Subcutaneous adipose tissue (tissue), 4 donors: Measurements from ENCODE around the gene MIS18A. TPM values are rescaled to one million over a fixed set of nuclear protein-coding genes. Genes with fewer than 3 reads are reported as not detected.

ENCODE experiments used
- total RNA-seq, 4 donors: library from RNA; depleted of rRNA; stranded (reverse); fragments of >200 nt; gene quantifications; one replicate each; pipeline ENCODE4 v1.1.0, GENCODE V29; 2016
- TF ChIP-seq, protein P1 (sequence below): fragments of 450-650 bp; IDR thresholded peaks from one replicate; pipeline ENCODE4 v1.5.1; 2016; ENCODE audit warnings: low read depth, mild to moderate bottlenecking, control low read depth, antibody characterized with exemption, moderate library complexity

The MIS18A gene
- total RNA-seq, 4 donors from 2014 or later, result 3.9 to 8.1 (median 4.9) TPM

DNA sequence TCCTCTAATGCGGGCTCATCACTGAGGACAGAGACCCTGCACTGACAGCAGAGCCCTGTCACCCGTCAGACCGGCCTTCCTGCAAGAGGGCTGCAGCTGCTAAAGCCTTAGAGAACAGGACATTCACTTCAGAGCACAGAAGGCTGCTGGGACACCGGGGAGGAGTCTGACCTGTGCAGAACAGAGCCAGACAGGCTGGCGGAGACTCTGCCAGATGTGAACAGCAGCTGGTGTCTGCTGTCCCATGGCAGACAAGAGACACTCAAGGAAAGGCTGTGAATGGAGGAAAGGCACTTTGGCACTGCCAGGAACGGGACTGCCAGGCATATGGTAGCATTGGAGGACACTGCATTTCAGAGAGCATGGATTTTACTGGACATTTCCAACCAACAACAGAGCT is 41.2 kb upstream of the MIS18A start:
- TF ChIP-seq, protein P1, sequence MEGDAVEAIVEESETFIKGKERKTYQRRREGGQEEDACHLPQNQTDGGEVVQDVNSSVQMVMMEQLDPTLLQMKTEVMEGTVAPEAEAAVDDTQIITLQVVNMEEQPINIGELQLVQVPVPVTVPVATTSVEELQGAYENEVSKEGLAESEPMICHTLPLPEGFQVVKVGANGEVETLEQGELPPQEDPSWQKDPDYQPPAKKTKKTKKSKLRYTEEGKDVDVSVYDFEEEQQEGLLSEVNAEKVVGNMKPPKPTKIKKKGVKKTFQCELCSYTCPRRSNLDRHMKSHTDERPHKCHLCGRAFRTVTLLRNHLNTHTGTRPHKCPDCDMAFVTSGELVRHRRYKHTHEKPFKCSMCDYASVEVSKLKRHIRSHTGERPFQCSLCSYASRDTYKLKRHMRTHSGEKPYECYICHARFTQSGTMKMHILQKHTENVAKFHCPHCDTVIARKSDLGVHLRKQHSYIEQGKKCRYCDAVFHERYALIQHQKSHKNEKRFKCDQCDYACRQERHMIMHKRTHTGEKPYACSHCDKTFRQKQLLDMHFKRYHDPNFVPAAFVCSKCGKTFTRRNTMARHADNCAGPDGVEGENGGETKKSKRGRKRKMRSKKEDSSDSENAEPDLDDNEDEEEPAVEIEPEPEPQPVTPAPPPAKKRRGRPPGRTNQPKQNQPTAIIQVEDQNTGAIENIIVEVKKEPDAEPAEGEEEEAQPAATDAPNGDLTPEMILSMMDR, result no peak

DNA sequence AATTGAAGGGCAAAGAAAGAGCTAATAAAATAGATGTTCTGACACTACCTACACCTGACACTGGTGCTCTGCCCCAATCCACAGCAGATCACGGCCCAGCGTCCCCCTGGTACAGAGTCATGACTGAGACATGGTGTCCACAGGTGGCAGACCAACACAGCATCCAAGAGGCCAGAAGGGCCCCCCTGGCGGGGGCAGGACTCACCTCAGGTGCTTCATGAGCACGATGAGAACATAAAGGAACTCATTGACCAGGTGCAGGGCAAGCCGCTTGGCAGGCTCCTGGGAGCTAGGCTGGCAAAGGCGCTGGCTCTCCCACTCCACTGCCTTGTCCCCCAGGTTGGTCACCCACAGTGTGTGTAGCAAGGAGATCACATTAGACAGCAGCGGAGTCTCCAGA is 40.2 kb upstream of the MIS18A start:
- TF ChIP-seq, protein P1, result no peak

DNA sequence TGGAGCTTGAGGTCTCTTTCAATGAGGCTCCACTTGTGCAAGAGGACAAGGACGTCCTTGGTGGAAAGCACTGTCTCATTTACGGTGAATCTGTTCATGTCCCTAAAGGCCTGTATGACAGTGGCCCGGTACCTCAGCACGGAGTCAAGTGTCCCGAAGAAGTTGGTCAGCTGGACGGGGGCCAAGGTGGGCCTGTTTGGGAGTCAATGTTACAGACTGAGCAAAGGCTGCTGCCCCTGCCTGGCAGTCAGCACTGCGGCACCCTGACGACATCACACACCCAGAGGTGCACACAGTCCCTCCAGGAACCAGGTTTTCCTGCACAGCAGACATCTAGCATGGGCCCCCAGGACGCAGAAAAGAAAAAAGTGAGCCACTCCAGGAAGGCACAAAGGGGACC is 38.9 kb upstream of the MIS18A start:
- TF ChIP-seq, protein P1, result no peak

DNA sequence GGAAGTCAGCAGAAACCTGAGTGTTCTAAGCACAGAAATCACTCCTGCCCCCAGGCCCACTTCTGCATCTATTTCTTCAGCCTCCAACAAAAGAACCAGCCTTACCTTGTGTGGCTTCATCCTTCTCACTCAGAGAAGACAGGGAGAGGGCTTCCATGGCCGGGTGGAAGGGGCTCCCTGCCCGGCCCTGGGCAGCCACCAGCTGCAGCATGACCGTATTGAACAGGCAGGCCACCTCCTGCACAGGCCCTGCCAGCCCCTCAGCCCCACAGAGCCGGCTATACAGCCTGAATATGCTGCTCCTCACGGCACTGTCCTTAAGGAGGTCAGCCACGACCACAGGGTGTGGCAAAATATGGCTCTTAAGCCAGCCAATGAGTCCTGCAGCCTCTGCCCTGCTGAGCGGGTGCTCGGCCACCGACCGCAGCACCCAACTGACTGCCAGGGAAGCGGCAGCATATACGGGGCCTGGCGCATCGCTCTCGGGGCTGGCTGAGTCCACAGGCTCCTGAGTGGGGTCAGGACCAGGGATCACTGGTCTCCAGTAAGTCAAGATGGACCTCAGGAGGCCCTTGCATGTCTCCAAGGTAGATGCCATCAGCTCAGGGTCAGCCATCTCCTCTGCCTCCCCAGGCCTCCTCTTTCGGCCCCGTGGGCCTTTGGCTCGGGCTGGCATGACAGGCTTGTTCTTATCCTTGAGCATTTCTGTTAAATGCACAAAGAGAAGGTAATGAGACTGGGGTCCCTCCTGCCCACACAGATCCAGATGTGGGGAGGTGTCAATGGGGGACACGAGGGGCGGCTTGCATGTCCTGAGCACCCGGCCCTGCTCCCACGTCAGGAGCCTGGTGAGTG is 37.7 kb upstream of the MIS18A start:
- TF ChIP-seq, protein P1, result no peak

DNA sequence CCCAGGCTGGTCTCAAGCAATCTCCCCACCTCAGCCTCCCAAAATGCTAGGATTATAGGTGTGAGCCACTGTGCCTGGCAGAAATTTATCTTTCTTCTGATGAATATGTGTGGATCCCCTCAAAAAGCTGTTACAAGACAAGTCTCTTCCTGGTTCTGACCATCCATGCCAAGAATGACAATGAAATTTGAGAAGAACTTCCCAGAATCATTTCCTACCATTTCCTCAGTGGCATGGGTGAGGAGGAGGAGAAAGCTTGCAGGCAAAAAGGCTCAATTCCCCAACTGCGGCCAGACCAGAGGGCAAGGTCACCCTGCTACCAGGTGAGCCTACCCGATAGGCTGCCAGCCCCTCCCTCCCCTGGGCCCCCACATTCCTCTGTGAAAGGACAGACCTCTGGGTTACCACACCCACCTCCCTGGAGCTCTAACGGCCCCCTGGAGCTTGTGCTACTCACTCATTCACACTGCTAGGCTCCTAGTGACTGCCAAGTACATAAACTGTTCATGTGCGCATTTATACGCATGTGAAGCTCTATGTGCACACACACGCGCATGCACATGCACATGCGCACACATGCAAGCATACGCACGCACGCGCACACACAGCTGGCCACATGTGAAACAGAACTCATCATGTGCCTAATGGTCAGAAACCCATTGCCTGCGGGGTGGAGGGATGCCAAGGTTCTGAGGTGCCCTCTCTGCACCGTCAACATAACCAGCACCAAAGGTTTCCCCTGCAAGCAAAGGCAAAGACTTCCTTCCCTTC is 36.8 kb upstream of the MIS18A start:
- TF ChIP-seq, protein P1, result no peak

DNA sequence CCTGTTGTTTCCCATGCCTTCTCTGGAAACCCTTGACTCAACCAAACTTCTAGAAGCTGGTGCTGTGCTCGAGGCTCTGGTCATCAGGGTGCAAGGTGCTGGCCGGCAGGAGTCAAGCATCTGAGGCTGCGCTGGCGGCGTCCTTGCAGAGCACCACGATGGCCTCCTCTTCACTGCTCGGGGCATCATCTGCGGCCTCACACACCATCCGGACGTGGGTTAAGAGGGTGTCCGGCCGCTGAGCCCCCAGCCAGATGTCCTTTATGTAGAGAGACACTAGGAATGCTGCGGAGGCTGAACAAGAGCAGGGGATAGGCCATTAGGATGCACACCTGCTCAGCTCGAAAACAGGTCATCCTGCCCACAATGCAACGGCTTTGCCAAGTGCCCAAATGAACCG is 36.0 kb upstream of the MIS18A start:
- TF ChIP-seq, protein P1, result no peak

DNA sequence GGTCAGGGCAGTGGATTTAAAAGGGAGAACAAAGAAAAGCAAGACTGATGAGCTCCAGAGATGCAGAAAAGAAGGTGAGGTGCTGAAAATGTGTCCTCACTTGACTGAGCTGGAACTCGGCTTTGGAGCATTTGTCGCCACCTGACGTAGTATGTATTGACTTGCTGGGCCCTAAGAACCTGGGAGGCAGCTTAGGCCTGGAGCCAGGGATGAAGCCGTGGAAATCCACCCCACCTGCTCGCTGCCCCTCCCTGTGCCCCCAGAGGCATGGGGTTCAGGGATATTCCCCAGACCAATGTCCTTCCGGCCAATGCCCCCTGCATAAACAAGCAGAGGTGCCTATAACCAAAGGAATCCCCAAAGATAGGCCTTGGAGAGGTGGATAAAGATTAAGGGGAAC is 34.1 kb upstream of the MIS18A start:
- TF ChIP-seq, protein P1, result no peak
